H1 (cell line): ENCODE data around the gene ZBTB7B. TPM values are rescaled to one million over a fixed set of nuclear protein-coding genes. Genes with fewer than 3 reads are reported as not detected.

ENCODE experiments used
- CTCF ChIA-PET: fragments of 300-600 bp; sonication (Branson Sonifier 250); formaldehyde crosslinking; loops from one replicate; lab custom pipeline; 2021; ENCODE audit not compliant: partially characterized antibody; lab: Charles Lee
- POLR2A ChIA-PET: fragments of 300-600 bp; sonication (Branson Sonifier 250); formaldehyde crosslinking; loops from one replicate; lab custom pipeline; 2021; ENCODE audit warnings: inconsistent platforms; ENCODE audit not compliant: partially characterized antibody; lab: Charles Lee
- DNase-seq, 2 experiments: peaks; one replicate each; pipeline versions ENCODE4 v3.0.0 to v3.0.0-alpha.2; 2010 to 2022; ENCODE audit warnings: low spot score in 2 of 2, low read depth in 1 of 2, mixed read lengths in 1 of 2
- FAIRE-seq: peaks from 2 replicates; lab custom pipeline; 2011; peaks lifted over from hg19 to GRCh38; lab: Jason Lieb, UNC
- H2AFZ ChIP-seq: 2 replicates; pipeline ENCODE4 v1.8.1; 2012; ENCODE audit warnings: low read length, inconsistent platforms
- H2AK5ac ChIP-seq: 2 replicates; pipeline ENCODE4 v1.6.1; 2013; ENCODE audit warnings: low read depth, low read length
- H2BK120ac ChIP-seq: replicated peaks from 2 replicates; pipeline ENCODE3; 2013; ENCODE audit warnings: low read depth, low read length, inconsistent platforms
- H2BK12ac ChIP-seq: 2 replicates; pipeline ENCODE4 v1.6.1; 2013; ENCODE audit warnings: low read depth, low read length
- H2BK15ac ChIP-seq: 2 replicates; pipeline ENCODE4 v1.6.1; 2013; ENCODE audit warnings: low read length
- H2BK20ac ChIP-seq: 2 replicates; pipeline ENCODE4 v1.6.1; 2013; ENCODE audit warnings: low read length
- H2BK5ac ChIP-seq: 2 replicates; pipeline ENCODE4 v1.6.1; 2013; ENCODE audit warnings: low read depth, low read length
- H3K14ac ChIP-seq: 2 replicates; pipeline ENCODE4 v1.6.1; 2013; ENCODE audit warnings: inconsistent platforms; ENCODE audit not compliant: insufficient read length
- H3K18ac ChIP-seq: 2 replicates; pipeline ENCODE4 v1.6.1; 2013; ENCODE audit warnings: low read length; ENCODE audit errors: extremely low read depth
- H3K23ac ChIP-seq: 2 replicates; pipeline ENCODE4 v1.6.1; 2013; ENCODE audit warnings: inconsistent platforms; ENCODE audit not compliant: insufficient read length
- H3K23me2 ChIP-seq: 2 replicates; pipeline ENCODE4 v1.6.1; 2013; ENCODE audit warnings: low read depth, low read length
- H3K27ac ChIP-seq: 2 replicates; pipeline ENCODE4 v1.6.1; 2011; ENCODE audit warnings: low read depth, low read length, inconsistent platforms
- H3K27me3 ChIP-seq, 4 experiments: replicated peaks in 1 of 4; 1 replicate in 1 of 4; 2 replicates in 3 of 4; pipeline versions ENCODE4 v1.6.1 to v1.8.1; 2011 to 2013; ENCODE audit warnings: low read length in 3 of 4, mild to moderate bottlenecking in 3 of 4, inconsistent platforms in 2 of 4, mixed read lengths in 2 of 4, moderate library complexity in 1 of 4; ENCODE audit not compliant: control insufficient read depth in 3 of 4, insufficient read depth in 3 of 4; ENCODE audit errors: extremely low read depth in 1 of 4
- H3K36me3 ChIP-seq, 4 experiments: 2 replicates each; pipeline versions ENCODE4 v1.6.1 to v1.8.1; 2011 to 2013; ENCODE audit warnings: mild to moderate bottlenecking in 4 of 4, low read length in 3 of 4, moderate library complexity in 2 of 4, control low read depth in 1 of 4, inconsistent platforms in 1 of 4; ENCODE audit not compliant: insufficient read depth in 4 of 4, control insufficient read depth in 2 of 4
- H3K4ac ChIP-seq: replicated peaks from 2 replicates; pipeline ENCODE3; 2013; ENCODE audit warnings: low read length, low read depth, mixed read lengths, inconsistent platforms; ENCODE audit not compliant: insufficient read length
- H3K4me1 ChIP-seq, 4 experiments: replicated peaks in 1 of 4; 1 replicate in 1 of 4; 2 replicates in 3 of 4; pipeline versions ENCODE4 v1.6.1 to v1.8.1; 2011 to 2013; ENCODE audit warnings: low read length in 3 of 4, inconsistent platforms in 2 of 4, mixed read lengths in 1 of 4; ENCODE audit not compliant: insufficient read depth in 4 of 4, control insufficient read depth in 3 of 4
- H3K4me2 ChIP-seq, 2 experiments: 2 replicates each; pipeline versions ENCODE4 v1.6.1 to v1.8.1; 2011 to 2013; ENCODE audit warnings: low read depth in 2 of 2, low read length in 2 of 2, control low read depth in 1 of 2, inconsistent platforms in 1 of 2, mild to moderate bottlenecking in 1 of 2; ENCODE audit not compliant: insufficient read depth in 1 of 2
- H3K4me3 ChIP-seq, 4 experiments: fragments of 200-600, 300-600 bp in 1 of 4; sonication (generic), shearing (Covaris generic), sonication (Bioruptor Twin) in 1 of 4; 2 replicates each; pipeline versions ENCODE4 v1.5.1 to v1.8.1; 2011 to 2016; ENCODE audit warnings: low read length in 4 of 4, low read depth in 3 of 4, control low read depth in 2 of 4, inconsistent platforms in 2 of 4, mild to moderate bottlenecking in 2 of 4, mixed read lengths in 1 of 4, moderate library complexity in 1 of 4; ENCODE audit not compliant: insufficient read depth in 2 of 4; ENCODE audit errors: extremely low read depth in 1 of 4
- H3K56ac ChIP-seq: replicated peaks from 2 replicates; pipeline ENCODE3; 2013; ENCODE audit warnings: low read depth, mild to moderate bottlenecking, mixed read lengths, low read length, inconsistent platforms; ENCODE audit not compliant: insufficient read length
- H3K79me1 ChIP-seq: 2 replicates; pipeline ENCODE4 v1.6.1; 2013; ENCODE audit warnings: low read depth, low read length, control low read depth
- H3K79me2 ChIP-seq, 2 experiments: 2 replicates each; pipeline versions ENCODE4 v1.6.1 to v1.8.1; 2012 to 2013; ENCODE audit warnings: low read length in 2 of 2, mild to moderate bottlenecking in 2 of 2, inconsistent platforms in 1 of 2; ENCODE audit not compliant: insufficient read depth in 2 of 2, control insufficient read depth in 1 of 2
- H3K9ac ChIP-seq, 4 experiments: replicated peaks in 1 of 4; 1 replicate in 1 of 4; 2 replicates in 3 of 4; pipeline versions ENCODE4 v1.6.1 to v1.8.1; 2011 to 2013; ENCODE audit warnings: low read depth in 3 of 4, low read length in 3 of 4, control low read depth in 2 of 4, mild to moderate bottlenecking in 2 of 4, moderate library complexity in 2 of 4, inconsistent platforms in 1 of 4; ENCODE audit errors: extremely low read depth in 1 of 4
- H3K9me3 ChIP-seq, 2 experiments: 2 replicates each; pipeline versions ENCODE4 v1.6.1 to v1.8.1; 2012 to 2013; ENCODE audit warnings: mild to moderate bottlenecking in 2 of 2, moderate library complexity in 2 of 2, control low read depth in 1 of 2, inconsistent platforms in 1 of 2, low read depth in 1 of 2, low read length in 1 of 2, mixed read lengths in 1 of 2; ENCODE audit not compliant: insufficient read depth in 2 of 2
- H4K20me1 ChIP-seq, 2 experiments: replicated peaks in 1 of 2; 2 replicates each; pipeline versions ENCODE3 to v1.8.1; 2011 to 2013; ENCODE audit warnings: inconsistent platforms in 2 of 2, low read length in 2 of 2, mild to moderate bottlenecking in 1 of 2; ENCODE audit not compliant: insufficient read depth in 2 of 2, control insufficient read depth in 1 of 2
- H4K5ac ChIP-seq: 2 replicates; pipeline ENCODE4 v1.6.1; 2013; ENCODE audit warnings: low read length, low read depth, mixed read lengths, inconsistent platforms; ENCODE audit not compliant: insufficient read length
- H4K8ac ChIP-seq: 2 replicates; pipeline ENCODE4 v1.8.0; 2013; ENCODE audit warnings: mild to moderate bottlenecking, moderate library complexity, low read length, inconsistent platforms; ENCODE audit not compliant: insufficient read depth; ENCODE audit errors: extremely low read depth
- H4K91ac ChIP-seq: replicated peaks from 2 replicates; pipeline ENCODE3; 2013; ENCODE audit warnings: low read length, mixed read lengths, inconsistent platforms; ENCODE audit not compliant: insufficient read length
- ASH2L ChIP-seq: fragments of 200-600, 300-600 bp; sonication (generic); IDR thresholded peaks from one replicate; pipeline ENCODE4 v1.7.1; 2017; ENCODE audit warnings: low read length
- BCL11A ChIP-seq, 2 experiments: IDR thresholded peaks; one replicate each; pipeline ENCODE4 v1.6.1; 2011; ENCODE audit warnings: low read depth in 2 of 2, low read length in 2 of 2, mild to moderate bottlenecking in 2 of 2
- CBX5 ChIP-seq: fragments of 300-800, 300-1000 bp; sonication (generic); IDR thresholded peaks from 2 replicates; pipeline ENCODE4 v1.7.1; 2016; ENCODE audit warnings: antibody characterized with exemption, low read length, low read depth
- FOSL1 ChIP-seq: IDR thresholded peaks from 2 replicates; pipeline ENCODE4 v1.6.1; 2011; ENCODE audit warnings: mild to moderate bottlenecking, low read depth, low read length, moderate library complexity; ENCODE audit not compliant: insufficient read depth
- GTF2F1 ChIP-seq: IDR thresholded peaks from 2 replicates; pipeline ENCODE4 v1.6.1; 2012; ENCODE audit warnings: low read depth, low read length, improper control_type of control experiment, borderline replicate concordance
- JUND ChIP-seq: IDR thresholded peaks from 2 replicates; pipeline ENCODE4 v1.6.1; 2011; ENCODE audit warnings: mild to moderate bottlenecking, improper control_type of control experiment, low read length
- KDM4A ChIP-seq: IDR thresholded peaks from one replicate; pipeline ENCODE4 v1.7.1; 2012; ENCODE audit warnings: low read depth, mild to moderate bottlenecking, moderate library complexity, low read length, inconsistent platforms; ENCODE audit not compliant: severe bottlenecking
- NANOG ChIP-seq: IDR thresholded peaks from 2 replicates; pipeline ENCODE4 v1.6.1; 2011; ENCODE audit warnings: low read length, low read depth, mild to moderate bottlenecking, inconsistent platforms; ENCODE audit not compliant: insufficient read depth, poor library complexity, severe bottlenecking
- NRF1 ChIP-seq: IDR thresholded peaks from 2 replicates; pipeline ENCODE4 v1.6.1; 2011; ENCODE audit warnings: mild to moderate bottlenecking, low read depth, low read length, improper control_type of control experiment
- POLR2A ChIP-seq, 2 experiments: IDR thresholded peaks; 1 replicate in 1 of 2; 2 replicates in 1 of 2; pipeline ENCODE4 v1.6.1; 2011; ENCODE audit warnings: low read depth in 2 of 2, low read length in 2 of 2, mild to moderate bottlenecking in 2 of 2; ENCODE audit errors: control extremely low read depth in 1 of 2
- POU5F1 ChIP-seq: IDR thresholded peaks from 2 replicates; pipeline ENCODE4 v1.6.1; 2011; ENCODE audit warnings: low read depth, mild to moderate bottlenecking, low read length, moderate library complexity
- WGBS, 2 experiments: shearing (Covaris generic) in 1 of 2; methylation state at CpG; one replicate each; pipeline versions ENCODE4 v1.1.6 to v1.1.7; 2013 to 2015; ENCODE audit warnings: low lambda C conversion rate in 2 of 2, mixed read lengths in 2 of 2, inconsistent platforms in 1 of 2, low coverage in 1 of 2, missing lambda C conversion rate in 1 of 2; ENCODE audit not compliant: insufficient replicate concordance in 2 of 2, insufficient coverage in 1 of 2, insufficient read length in 1 of 2; ENCODE audit errors: extremely low coverage in 1 of 2, missing lambda C conversion rate in 1 of 2; 5-methylcytosine and 5-hydroxymethylcytosine counted together
- polyA plus RNA-seq, 7 experiments: library from polyadenylated mRNA; depleted of rRNA in 3 of 7; stranded (reverse) in 5 of 7; unstranded in 2 of 7; fragments of >200 nt in 5 of 7; fragments of 200-250 nt in 2 of 7; gene quantifications; 1 replicate in 5 of 7; 2 replicates in 1 of 7; 4 replicates in 1 of 7; pipeline versions ENCODE4 v1.2.1 to v1.2.3, GENCODE V29; 2011 to 2013; ENCODE audit warnings: missing spikeins in 2 of 7, mixed read lengths in 2 of 7
- total RNA-seq: library from RNA; stranded (reverse); fragmentation: NEBNext Ultra II Directional; extraction: Animal tissue kit (Norgen Biotek cat#: 25700); gene quantifications from 2 replicates; pipeline ENCODE4 v1.2.1, GENCODE V29; 2021

ZBTB7B gene
- total and polyA plus RNA-seq, 2 of the 8 experiments (the other 6 are each of a cell fraction or from before 2014, with no cell fraction given), result 24.5 to 36.9 TPM

DNA sequence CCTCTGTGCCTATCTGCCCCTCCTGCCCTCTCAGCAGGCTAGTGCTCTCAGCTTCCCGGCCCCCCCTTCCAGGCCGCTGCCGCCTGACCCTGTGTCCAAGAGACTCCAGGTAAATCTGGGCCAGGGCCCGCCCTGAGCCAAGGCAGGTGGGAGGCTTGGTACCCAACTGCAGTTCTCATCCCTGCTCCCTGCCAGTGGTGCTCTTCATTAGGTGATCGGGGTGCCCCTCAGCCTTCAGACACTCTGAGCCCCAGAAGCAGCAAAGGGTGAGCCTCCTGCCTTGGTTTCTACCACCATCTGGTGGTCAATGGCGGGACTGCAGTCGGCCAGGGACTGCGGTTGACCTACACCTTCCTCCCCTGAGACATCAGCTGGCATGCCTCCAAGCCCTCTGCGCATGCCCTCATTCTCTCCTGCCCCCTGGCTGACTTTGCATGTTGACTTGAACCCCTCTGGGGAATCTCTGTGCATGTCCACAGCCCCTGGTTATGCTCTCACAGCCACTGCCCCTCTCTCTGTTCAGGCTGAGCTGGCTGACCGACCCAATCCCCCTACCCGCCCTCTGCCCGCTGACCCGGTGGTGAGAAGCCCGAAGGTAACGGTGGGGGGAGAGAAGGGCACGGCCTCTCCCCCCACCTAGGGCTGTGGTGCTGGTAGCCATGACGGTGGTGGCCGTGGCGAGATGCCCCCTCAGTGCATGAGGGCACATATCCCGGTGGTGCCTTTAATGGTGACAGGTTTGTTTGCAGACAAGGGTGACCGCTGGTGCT, 59.0 kb downstream of the ZBTB7B start:
- Histone ChIP-seq H3K56ac (no peak overlapping the region), H4K5ac (no peak overlapping the region), H2BK15ac (no peak overlapping the region; the same call in 1 of the 2 replicates), H3K18ac (no peak overlapping the region), H2BK12ac (no peak overlapping the region), H3K14ac (no peak overlapping the region), H3K79me1 (no peaks in the 10 kb centered on the region), H3K27me3 (peaks cover 0 to 4% (median 1%) of the 10 kb centered on the region in 4 experiments; a peak in 2 of 7 replicates), H2AFZ (no peak overlapping the region), H2AK5ac (no peak overlapping the region), H3K4me3 (peak overlapping the region in 3 of 4 experiments; percentile 22 to 85 (median 83); a peak in 5 of 8 replicates), H3K36me3 (peaks cover 0 to 2% (median 0%) of the 10 kb centered on the region in 4 experiments; a peak in 2 of 8 replicates), H4K8ac (no peak overlapping the region), H3K23me2 (peaks cover 15% of the 10 kb centered on the region), H3K9ac (no peak overlapping the region), H2BK5ac (0 out of 2 replicates have a peak overlapping the region, but pooled peaks have one; percentile 28), H3K4me2 (peak overlapping the region; percentile 68 to 97), H3K4me1 (peaks cover 0 to 19% (median 6%) of the 10 kb centered on the region in 4 experiments; a peak in 5 of 7 replicates), H2BK20ac (no peak overlapping the region), H4K91ac (no peak overlapping the region), H3K23ac (no peak overlapping the region), H3K4ac (no peak overlapping the region), H3K27ac (no peak overlapping the region), H3K79me2 (peaks cover 0 to 15% of the 10 kb centered on the region in 2 experiments; a peak in 2 of 4 replicates), H4K20me1 (peaks cover 2 to 13% of the 10 kb centered on the region in 2 experiments), H2BK120ac (no peak overlapping the region), H3K9me3 (no peaks in the 10 kb centered on the region)
- ChIA-PET POLR2A (interaction anchor here (0.7 to 4.6 kb wide), 10 partner anchors 9 to 78 kb away, joined by 3 to 21 read pairs (median 4); partner anchors contain the start of genes ADAM15, FLAD1 and LENEP), CTCF (interaction anchor here (0.6 to 33.9 kb wide), 48 partner anchors 3 to 655 kb away, joined by 3 to 907 read pairs (median 4); partner anchors contain the start of genes ADAM15, DCST1, DCST2 and EFNA3)
- FAIRE-seq, result peak; percentile 72
- whole genome bisulfite sequencing, 2 experiments, result 29% methylated on average over 12 of the region's 21 CpGs; no CpG with 5 or more reads in 1 of the 2 experiments
- peak in 1 of 2 experiments; percentile 100 for DNase-seq
- TF ChIP-seq ASH2L (no peak), KDM4A (no peak), BCL11A (IDR thresholded peaks at IDR 0.05; ENCODE audit: low read depth in 2 of 2, low read length in 2 of 2) (no peak), NRF1 (peak; percentile 42; the same call in 1 of the 2 replicates), POLR2A (IDR thresholded peaks at IDR 0.05; ENCODE audit: control extremely low read depth in 1 of 2, low read depth in 2 of 2, low read length in 2 of 2) (no peak), FOSL1 (no peak), JUND (no peak), GTF2F1 (no peak), NANOG (no peak), POU5F1 (no peak), CBX5 (no peak)
